ENCODE measurements around the gene ABCA7. TPM values are rescaled to one million over a fixed set of nuclear protein-coding genes. Genes with fewer than 3 reads are reported as not detected.

Gene ABCA7
- total and polyA plus RNA-seq, 3 experiments from 2014 or later: 14.1 to 39.5 (median 33.8) TPM

Other genes with a start within 250 kb of the ABCA7 start
- gene PTBP1, start 242.7 kb upstream of the ABCA7 start, total RNA-seq: 100 to 1,000 TPM; 969 to 978 TPM
- gene PTBP1, start 242.7 kb upstream of the ABCA7 start, polyA plus RNA-seq: 177 TPM
- not detected for gene PLPPR3, start 218.2 kb upstream of the ABCA7 start, total RNA-seq
- not detected for gene PLPPR3, start 218.2 kb upstream of the ABCA7 start, polyA plus RNA-seq
- not detected for gene AZU1, start 212.3 kb upstream of the ABCA7 start, total RNA-seq
- not detected for gene AZU1, start 212.3 kb upstream of the ABCA7 start, polyA plus RNA-seq
- not detected for gene PRTN3, start 199.1 kb upstream of the ABCA7 start, total RNA-seq
- not detected for gene PRTN3, start 199.1 kb upstream of the ABCA7 start, polyA plus RNA-seq
- gene ELANE, start 187.8 kb upstream of the ABCA7 start, total RNA-seq: not detected
- not detected for gene ELANE, start 187.8 kb upstream of the ABCA7 start, polyA plus RNA-seq
- gene CFD, start 180.4 kb upstream of the ABCA7 start, total RNA-seq: 1 to 10 TPM in 1 of 2 experiments, under 1 TPM in 1; 0.89 to 1.5 TPM
- 6.9 TPM for gene CFD, start 180.4 kb upstream of the ABCA7 start, polyA plus RNA-seq
- gene MED16, start 146.9 kb upstream of the ABCA7 start, total RNA-seq: 10 to 100 TPM; 57.4 to 59.4 TPM
- 109 TPM for gene MED16, start 146.9 kb upstream of the ABCA7 start, polyA plus RNA-seq
- gene RNU6-9, start 146.6 kb upstream of the ABCA7 start, total RNA-seq: not detected
- not detected for gene RNU6-9, start 146.6 kb upstream of the ABCA7 start, polyA plus RNA-seq
- gene R3HDM4, start 126.9 kb upstream of the ABCA7 start, total RNA-seq: 10 to 100 TPM; 60.7 to 65.2 TPM
- gene R3HDM4, start 126.9 kb upstream of the ABCA7 start, polyA plus RNA-seq: 197 TPM
- 1 to 10 TPM; 1.2 to 2.3 TPM for gene KISS1R, start 122.8 kb upstream of the ABCA7 start, total RNA-seq
- 0.49 TPM for gene KISS1R, start 122.8 kb upstream of the ABCA7 start, polyA plus RNA-seq
- 10 to 100 TPM; 12.8 to 15.9 TPM for gene ARID3A, start 114.1 kb upstream of the ABCA7 start, total RNA-seq
- gene ARID3A, start 114.1 kb upstream of the ABCA7 start, polyA plus RNA-seq: 0.49 TPM
- gene WDR18, start 55.8 kb upstream of the ABCA7 start, total RNA-seq: 100 to 1,000 TPM; 108 to 133 TPM
- gene WDR18, start 55.8 kb upstream of the ABCA7 start, polyA plus RNA-seq: 61.3 TPM
- gene GRIN3B, start 39.7 kb upstream of the ABCA7 start, total RNA-seq: not detected
- gene GRIN3B, start 39.7 kb upstream of the ABCA7 start, polyA plus RNA-seq: not detected
- gene TMEM259, start 19.0 kb upstream of the ABCA7 start, total RNA-seq: 100 to 1,000 TPM; 151 to 157 TPM
- 84.6 TPM for gene TMEM259, start 19.0 kb upstream of the ABCA7 start, polyA plus RNA-seq
- gene RNU6-2, start 18.6 kb upstream of the ABCA7 start, total RNA-seq: not detected
- not detected for gene RNU6-2, start 18.6 kb upstream of the ABCA7 start, polyA plus RNA-seq
- 10 to 100 TPM; 78.1 to 78.9 TPM for gene CNN2, start 13.5 kb upstream of the ABCA7 start, total RNA-seq
- 792 TPM for gene CNN2, start 13.5 kb upstream of the ABCA7 start, polyA plus RNA-seq
- 100 to 1,000 TPM; 212 to 220 TPM for gene ARHGAP45, start 27.1 kb downstream of the ABCA7 start, total RNA-seq
- 478 TPM for gene ARHGAP45, start 27.1 kb downstream of the ABCA7 start, polyA plus RNA-seq
- gene POLR2E, start 55.3 kb downstream of the ABCA7 start, total RNA-seq: 100 to 1,000 TPM; 270 to 278 TPM
- 249 TPM for gene POLR2E, start 55.3 kb downstream of the ABCA7 start, polyA plus RNA-seq
- 100 to 1,000 TPM; 222 TPM for gene GPX4, start 63.9 kb downstream of the ABCA7 start, total RNA-seq
- 373 TPM for gene GPX4, start 63.9 kb downstream of the ABCA7 start, polyA plus RNA-seq
- gene SBNO2, start 134.2 kb downstream of the ABCA7 start, total RNA-seq: 10 to 100 TPM; 59.0 to 61.0 TPM
- gene SBNO2, start 134.2 kb downstream of the ABCA7 start, polyA plus RNA-seq: 4.3 TPM
- gene STK11, start 165.7 kb downstream of the ABCA7 start, total RNA-seq: 10 to 100 TPM; 66.9 to 69.7 TPM
- 37.0 TPM for gene STK11, start 165.7 kb downstream of the ABCA7 start, polyA plus RNA-seq
- gene CBARP, start 197.9 kb downstream of the ABCA7 start, total RNA-seq: under 1 TPM; 0.22 to 0.80 TPM
- gene CBARP, start 197.9 kb downstream of the ABCA7 start, polyA plus RNA-seq: not detected
- gene ATP5F1D, start 201.6 kb downstream of the ABCA7 start, total RNA-seq: 100 to 1,000 TPM; 179 to 180 TPM
- 271 TPM for gene ATP5F1D, start 201.6 kb downstream of the ABCA7 start, polyA plus RNA-seq
- 10 to 100 TPM; 39.8 to 45.3 TPM for gene MIDN, start 208.5 kb downstream of the ABCA7 start, total RNA-seq
- gene MIDN, start 208.5 kb downstream of the ABCA7 start, polyA plus RNA-seq: 14.6 TPM
- gene CIRBP, start 229.2 kb downstream of the ABCA7 start, total RNA-seq: 100 to 1,000 TPM; 253 to 258 TPM
- gene CIRBP, start 229.2 kb downstream of the ABCA7 start, polyA plus RNA-seq: 238 TPM
- 100 to 1,000 TPM; 113 TPM for gene FAM174C, start 235.4 kb downstream of the ABCA7 start, total RNA-seq
- gene FAM174C, start 235.4 kb downstream of the ABCA7 start, polyA plus RNA-seq: 100 TPM
- not detected for gene EFNA2, start 245.8 kb downstream of the ABCA7 start, total RNA-seq
- not detected for gene EFNA2, start 245.8 kb downstream of the ABCA7 start, polyA plus RNA-seq

Data from CD8-positive, alpha-beta memory T cell (primary cell).